A673 (cell line): ENCODE measurements around the gene KREMEN1. TPM values are rescaled to one million over a fixed set of nuclear protein-coding genes. Genes with fewer than 3 reads are reported as not detected.

ENCODE experiments used
- BruUV-seq: library from RNA; stranded (reverse); fragments of 400-500 nt; replicated peaks from 2 replicates; lab custom pipeline; 2021; lab: Mats Ljungman, UMichigan
- CTCF ChIA-PET: fragments of 300-600 bp; sonication (Branson Sonifier 250); formaldehyde crosslinking; loops from one replicate; lab custom pipeline; 2022; ENCODE audit warnings: antibody characterized with exemption; lab: Charles Lee
- POLR2A ChIA-PET: fragments of 300-600 bp; sonication (Branson Sonifier 250); formaldehyde crosslinking; loops from one replicate; lab custom pipeline; 2022; ENCODE audit warnings: antibody characterized with exemption; ENCODE audit not compliant: low non-redundant PET; lab: Charles Lee
- DNase-seq: peaks from one replicate; pipeline ENCODE4 v3.0.0-alpha.2; 2015; ENCODE audit warnings: low spot score
- H3K27ac ChIP-seq: fragments of 200-600 bp; sonication (generic); 2 replicates; pipeline ENCODE4 v1.5.1; 2016; ENCODE audit warnings: mixed run types, low read depth, mild to moderate bottlenecking, mixed read lengths, antibody characterized with exemption, low read length; ENCODE audit not compliant: poor library complexity, severe bottlenecking
- H3K27me3 ChIP-seq: fragments of 200-600 bp; sonication (generic); replicated peaks from 2 replicates; pipeline ENCODE4 v1.6.1; 2017; ENCODE audit warnings: mixed run types, low read depth, mild to moderate bottlenecking, mixed read lengths, antibody characterized with exemption, low read length; ENCODE audit not compliant: insufficient read depth, poor library complexity
- H3K36me3 ChIP-seq: fragments of 200-600 bp; sonication (generic); 2 replicates; pipeline ENCODE4 v1.6.1; 2016; ENCODE audit warnings: mixed run types, mild to moderate bottlenecking, mixed read lengths, antibody characterized with exemption, low read length; ENCODE audit not compliant: insufficient read depth, poor library complexity, severe bottlenecking
- H3K4me1 ChIP-seq: fragments of 200-600 bp; sonication (generic); 2 replicates; pipeline ENCODE4 v1.6.1; 2017; ENCODE audit warnings: mixed run types, mild to moderate bottlenecking, mixed read lengths, antibody characterized with exemption, low read length; ENCODE audit not compliant: insufficient read depth, poor library complexity, severe bottlenecking
- H3K4me3 ChIP-seq: fragments of 200-600 bp; sonication (generic); 2 replicates; pipeline ENCODE4 v1.5.1; 2016; ENCODE audit warnings: low read depth, mixed run types, mild to moderate bottlenecking, mixed read lengths, low read length; ENCODE audit not compliant: poor library complexity, severe bottlenecking
- H3K9me3 ChIP-seq: fragments of 200-600 bp; sonication (generic); 2 replicates; pipeline ENCODE4 v1.6.1; 2016; ENCODE audit warnings: mixed run types, low read depth, mild to moderate bottlenecking, mixed read lengths, antibody characterized with exemption, low read length; ENCODE audit not compliant: poor library complexity, severe bottlenecking
- CTCF ChIP-seq: fragments of 300-800, 200-600 bp; sonication (generic); conservative IDR thresholded peaks from 2 replicates; pipeline ENCODE4 v1.5.1; 2017; ENCODE audit warnings: low read depth, mild to moderate bottlenecking, antibody characterized with exemption, low read length, moderate library complexity, mixed read lengths
- EZH2 ChIP-seq: fragments of 200-600 bp; sonication (generic); IDR thresholded peaks from 2 replicates; pipeline ENCODE4 v1.6.1; 2017; ENCODE audit warnings: borderline replicate concordance, low read depth, mild to moderate bottlenecking, mixed read lengths, antibody characterized with exemption, low read length; ENCODE audit not compliant: poor library complexity, severe bottlenecking
- intact Hi-C: fragments of 100-400 bp; cut with micrococcal nuclease; formaldehyde crosslinking; loops from one replicate; pipeline ENCODE4 v1.10.0; 2022; ENCODE audit not compliant: unreplicated experiment
- total RNA-seq: library from RNA; stranded (reverse); gene quantifications from 2 replicates; pipeline ENCODE4 v1.2.3, GENCODE V29; 2021

The KREMEN1 gene
- total RNA-seq, 1 experiment from 2014 or later, result 4.2 TPM

GRCh38 chr22:29198240-29198639 is 125.4 kb downstream of the KREMEN1 start:
- no peaks in the 10 kb centered on the region for H3K36me3 ChIP-seq
- no peak overlapping the region for H3K4me3 ChIP-seq
- intact Hi-C loops, result no loop called here
- peaks cover 16% of the 10 kb centered on the region for H3K4me1 ChIP-seq
- no peak for DNase-seq
- no peak overlapping the region for H3K27ac ChIP-seq
- CTCF ChIA-PET, result no interaction called here
- H3K9me3 ChIP-seq, result no peaks in the 10 kb centered on the region
- no peak for TF ChIP-seq CTCF
- TF ChIP-seq EZH2, result no peak
- H3K27me3 ChIP-seq, result no peaks in the 10 kb centered on the region
- no TSS peak for BruUV-seq
- POLR2A ChIA-PET, result no interaction called here

GRCh38 chr22:29199702-29200400 is 127.0 kb downstream of the KREMEN1 start:
- H3K9me3 ChIP-seq, result no peaks in the 10 kb centered on the region
- H3K36me3 ChIP-seq, result no peaks in the 10 kb centered on the region
- H3K27me3 ChIP-seq, result no peaks in the 10 kb centered on the region
- H3K27ac ChIP-seq, result no peak overlapping the region
- no TSS peak for BruUV-seq
- CTCF ChIA-PET, result no interaction called here
- intact Hi-C loops, result loop anchor here (5.0 kb wide), 1 partner anchor 47 kb away; no protein-coding TSS in a partner anchor
- POLR2A ChIA-PET, result no interaction called here
- no peak for DNase-seq
- TF ChIP-seq EZH2 (no peak), CTCF (no peak)
- H3K4me3 ChIP-seq, result no peak overlapping the region
- peaks cover 19% of the 10 kb centered on the region for H3K4me1 ChIP-seq

- no peaks in the 10 kb centered on the region for H3K9me3 ChIP-seq
- CTCF ChIA-PET, result no interaction called here
- H3K4me3 ChIP-seq, result no peak overlapping the region
- no peaks in the 10 kb centered on the region for H3K36me3 ChIP-seq
- BruUV-seq, result no TSS peak
- peaks cover 19% of the 10 kb centered on the region for H3K4me1 ChIP-seq
- DNase-seq, result no peak
- TF ChIP-seq EZH2 (no peak), CTCF (no peak)
- intact Hi-C loops, result loop anchor here (5.0 kb wide), 1 partner anchor 46 kb away; no protein-coding TSS in a partner anchor
- no peak overlapping the region for H3K27ac ChIP-seq
- POLR2A ChIA-PET, result no interaction called here
- no peaks in the 10 kb centered on the region for H3K27me3 ChIP-seq
These were observed 128.1 kb downstream of the KREMEN1 start for GRCh38 chr22:29200901-29201300.
